A673 (cell line): ENCODE data around the gene CCDC83. TPM values are rescaled to one million over a fixed set of nuclear protein-coding genes. Genes with fewer than 3 reads are reported as not detected.

ENCODE experiments used
- BruUV-seq: library from RNA; stranded (reverse); fragments of 400-500 nt; replicated peaks from 2 replicates; lab custom pipeline; 2021; lab: Mats Ljungman, UMichigan
- CTCF ChIA-PET: fragments of 300-600 bp; sonication (Branson Sonifier 250); formaldehyde crosslinking; loops from one replicate; lab custom pipeline; 2022; ENCODE audit warnings: antibody characterized with exemption; lab: Charles Lee
- POLR2A ChIA-PET: fragments of 300-600 bp; sonication (Branson Sonifier 250); formaldehyde crosslinking; loops from one replicate; lab custom pipeline; 2022; ENCODE audit warnings: antibody characterized with exemption; ENCODE audit not compliant: low non-redundant PET; lab: Charles Lee
- DNase-seq: peaks from one replicate; pipeline ENCODE4 v3.0.0-alpha.2; 2015; ENCODE audit warnings: low spot score
- H3K27ac ChIP-seq: fragments of 200-600 bp; sonication (generic); 2 replicates; pipeline ENCODE4 v1.5.1; 2016; ENCODE audit warnings: mixed run types, low read depth, mild to moderate bottlenecking, mixed read lengths, antibody characterized with exemption, low read length; ENCODE audit not compliant: poor library complexity, severe bottlenecking
- H3K27me3 ChIP-seq: fragments of 200-600 bp; sonication (generic); replicated peaks from 2 replicates; pipeline ENCODE4 v1.6.1; 2017; ENCODE audit warnings: mixed run types, low read depth, mild to moderate bottlenecking, mixed read lengths, antibody characterized with exemption, low read length; ENCODE audit not compliant: insufficient read depth, poor library complexity
- H3K36me3 ChIP-seq: fragments of 200-600 bp; sonication (generic); 2 replicates; pipeline ENCODE4 v1.6.1; 2016; ENCODE audit warnings: mixed run types, mild to moderate bottlenecking, mixed read lengths, antibody characterized with exemption, low read length; ENCODE audit not compliant: insufficient read depth, poor library complexity, severe bottlenecking
- H3K4me1 ChIP-seq: fragments of 200-600 bp; sonication (generic); 2 replicates; pipeline ENCODE4 v1.6.1; 2017; ENCODE audit warnings: mixed run types, mild to moderate bottlenecking, mixed read lengths, antibody characterized with exemption, low read length; ENCODE audit not compliant: insufficient read depth, poor library complexity, severe bottlenecking
- H3K4me3 ChIP-seq: fragments of 200-600 bp; sonication (generic); 2 replicates; pipeline ENCODE4 v1.5.1; 2016; ENCODE audit warnings: low read depth, mixed run types, mild to moderate bottlenecking, mixed read lengths, low read length; ENCODE audit not compliant: poor library complexity, severe bottlenecking
- H3K9me3 ChIP-seq: fragments of 200-600 bp; sonication (generic); 2 replicates; pipeline ENCODE4 v1.6.1; 2016; ENCODE audit warnings: mixed run types, low read depth, mild to moderate bottlenecking, mixed read lengths, antibody characterized with exemption, low read length; ENCODE audit not compliant: poor library complexity, severe bottlenecking
- EZH2 ChIP-seq: fragments of 200-600 bp; sonication (generic); IDR thresholded peaks from 2 replicates; pipeline ENCODE4 v1.6.1; 2017; ENCODE audit warnings: borderline replicate concordance, low read depth, mild to moderate bottlenecking, mixed read lengths, antibody characterized with exemption, low read length; ENCODE audit not compliant: poor library complexity, severe bottlenecking
- intact Hi-C: fragments of 100-400 bp; cut with micrococcal nuclease; formaldehyde crosslinking; loops from one replicate; pipeline ENCODE4 v1.10.0; 2022; ENCODE audit not compliant: unreplicated experiment
- total RNA-seq: library from RNA; stranded (reverse); gene quantifications from 2 replicates; pipeline ENCODE4 v1.2.3, GENCODE V29; 2021
- TF ChIP-seq, protein P1 (sequence below): fragments of 300-800, 200-600 bp; sonication (generic); conservative IDR thresholded peaks from 2 replicates; pipeline ENCODE4 v1.5.1; 2017; ENCODE audit warnings: low read depth, mild to moderate bottlenecking, antibody characterized with exemption, low read length, moderate library complexity, mixed read lengths

Gene CCDC83
- total RNA-seq, 1 experiment from 2014 or later, result not detected

DNA sequence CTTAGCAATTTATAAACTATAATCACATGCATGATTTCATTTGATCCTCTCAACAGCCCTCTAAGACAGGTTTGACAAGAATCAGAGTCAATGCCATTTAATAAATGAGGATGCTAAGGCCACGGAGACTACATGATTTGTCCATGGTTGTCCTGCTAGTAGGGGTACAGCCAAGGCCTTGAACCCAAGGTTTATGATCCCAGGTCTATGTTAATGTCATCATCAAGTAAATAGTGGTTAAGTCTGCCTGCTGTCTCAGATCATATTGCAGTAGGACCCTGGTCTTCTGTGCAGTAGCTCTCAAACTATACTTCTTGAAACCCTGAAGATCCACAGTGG is 26.6 kb upstream of the CCDC83 start:
- CTCF ChIA-PET, result no interaction called here
- intact Hi-C loops, result loop anchor here (5.0 to 10.0 kb wide), 2 partner anchors 136 to 234 kb away; no protein-coding TSS in a partner anchor
- TF ChIP-seq EZH2, result no peak
- TF ChIP-seq, protein P1, sequence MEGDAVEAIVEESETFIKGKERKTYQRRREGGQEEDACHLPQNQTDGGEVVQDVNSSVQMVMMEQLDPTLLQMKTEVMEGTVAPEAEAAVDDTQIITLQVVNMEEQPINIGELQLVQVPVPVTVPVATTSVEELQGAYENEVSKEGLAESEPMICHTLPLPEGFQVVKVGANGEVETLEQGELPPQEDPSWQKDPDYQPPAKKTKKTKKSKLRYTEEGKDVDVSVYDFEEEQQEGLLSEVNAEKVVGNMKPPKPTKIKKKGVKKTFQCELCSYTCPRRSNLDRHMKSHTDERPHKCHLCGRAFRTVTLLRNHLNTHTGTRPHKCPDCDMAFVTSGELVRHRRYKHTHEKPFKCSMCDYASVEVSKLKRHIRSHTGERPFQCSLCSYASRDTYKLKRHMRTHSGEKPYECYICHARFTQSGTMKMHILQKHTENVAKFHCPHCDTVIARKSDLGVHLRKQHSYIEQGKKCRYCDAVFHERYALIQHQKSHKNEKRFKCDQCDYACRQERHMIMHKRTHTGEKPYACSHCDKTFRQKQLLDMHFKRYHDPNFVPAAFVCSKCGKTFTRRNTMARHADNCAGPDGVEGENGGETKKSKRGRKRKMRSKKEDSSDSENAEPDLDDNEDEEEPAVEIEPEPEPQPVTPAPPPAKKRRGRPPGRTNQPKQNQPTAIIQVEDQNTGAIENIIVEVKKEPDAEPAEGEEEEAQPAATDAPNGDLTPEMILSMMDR, result no peak
- Histone ChIP-seq H3K36me3 (no peaks in the 10 kb centered on the region), H3K27ac (no peak overlapping the region), H3K4me1 (no peaks in the 10 kb centered on the region), H3K9me3 (no peaks in the 10 kb centered on the region), H3K4me3 (no peak overlapping the region), H3K27me3 (no peaks in the 10 kb centered on the region)
- BruUV-seq, result no TSS peak
- no peak for DNase-seq
- POLR2A ChIA-PET, result no interaction called here

DNA sequence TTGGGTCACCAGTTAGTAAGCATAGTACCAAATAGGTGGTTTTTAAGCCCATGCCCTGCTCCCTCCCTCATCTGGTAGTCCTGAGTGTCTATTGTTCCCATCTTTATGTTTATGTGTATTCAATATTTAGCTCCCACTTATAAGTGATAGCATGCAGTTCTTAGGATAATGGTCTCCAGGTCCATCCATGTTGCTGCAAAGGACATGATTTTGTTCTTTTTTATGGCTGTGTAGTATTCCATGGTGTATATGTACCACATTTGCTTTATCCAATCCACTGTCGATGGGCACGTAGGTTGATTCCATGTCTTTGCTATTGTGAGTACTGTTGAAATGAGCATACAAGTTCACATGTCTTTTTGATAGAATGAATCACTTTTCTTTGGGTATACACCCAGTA is 26.0 kb upstream of the CCDC83 start:
- H3K27ac ChIP-seq, result no peak overlapping the region

DNA sequence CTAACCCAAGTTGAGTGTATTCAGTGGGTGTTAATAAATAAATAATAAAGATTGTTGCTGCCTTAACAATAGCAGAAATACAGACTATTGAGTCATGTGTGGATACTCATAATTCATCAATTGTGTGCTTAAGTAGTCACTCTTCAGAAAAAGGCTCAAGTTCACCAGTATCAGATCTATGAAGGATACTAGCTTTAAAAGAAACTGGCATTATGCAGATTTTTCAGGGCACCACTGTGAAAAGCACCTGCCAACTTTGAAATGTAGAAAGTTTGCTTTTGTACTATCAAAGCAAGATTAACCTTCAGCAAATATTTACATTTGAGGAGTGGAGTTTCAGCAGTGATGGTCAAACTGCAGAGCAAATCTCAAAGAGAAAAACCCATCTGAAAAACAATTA is 24.1 kb upstream of the CCDC83 start:
- CTCF ChIA-PET, result no interaction called here
- POLR2A ChIA-PET, result no interaction called here
- H3K27me3 ChIP-seq, result no peaks in the 10 kb centered on the region
- H3K4me3 ChIP-seq, result no peak overlapping the region
- H3K27ac ChIP-seq, result no peak overlapping the region
- no TSS peak for BruUV-seq
- H3K9me3 ChIP-seq, result no peaks in the 10 kb centered on the region
- intact Hi-C loops, result no loop called here
- H3K36me3 ChIP-seq, result no peaks in the 10 kb centered on the region
- no peaks in the 10 kb centered on the region for H3K4me1 ChIP-seq
- TF ChIP-seq EZH2, result no peak
- TF ChIP-seq, protein P1, result no peak
- DNase-seq, result no peak

More for the DNA sequence above, 26.0 kb upstream of the CCDC83 start:
- Histone ChIP-seq H3K27me3 (no peaks in the 10 kb centered on the region), H3K9me3 (no peaks in the 10 kb centered on the region), H3K4me3 (no peak overlapping the region), H3K36me3 (no peaks in the 10 kb centered on the region), H3K4me1 (no peaks in the 10 kb centered on the region)
- BruUV-seq, result no TSS peak
- ChIA-PET CTCF (no interaction called here), POLR2A (no interaction called here)
- DNase-seq, result no peak
- intact Hi-C loops, result loop anchor here (5.0 to 10.0 kb wide), 2 partner anchors 137 to 234 kb away; no protein-coding TSS in a partner anchor
- TF ChIP-seq EZH2, result no peak
- TF ChIP-seq, protein P1, result no peak
